ENCODE results near the gene AKR1B15. TPM values are rescaled to one million over a fixed set of nuclear protein-coding genes. Genes with fewer than 3 reads are reported as not detected.
A peak's percentile ranks its signal among the peaks of the same experiment; 100 is the strongest.

Gene AKR1B15
- polyA plus RNA-seq, 1 of the 3 experiments (the other 2 are of a cell fraction), result not detected

DNA sequence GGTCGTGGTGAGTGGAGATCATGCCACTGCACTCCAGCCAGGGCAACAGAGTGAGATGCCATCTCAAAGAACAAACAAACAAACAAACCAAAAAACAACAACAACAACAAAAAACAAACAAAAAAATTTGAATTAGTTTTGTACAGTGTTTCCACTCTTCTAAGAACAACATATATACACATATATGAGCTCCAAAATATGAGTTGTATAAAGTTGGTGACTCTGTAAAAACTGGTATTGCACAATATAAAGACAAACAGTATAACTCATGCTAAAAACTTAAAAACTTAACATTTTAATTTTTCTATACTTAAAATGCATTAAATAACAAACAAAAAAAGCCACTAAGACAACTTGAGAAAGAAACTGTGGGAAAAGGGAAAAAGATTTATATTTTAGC is 46.0 kb downstream of the AKR1B15 start:
- 5% methylated on average over 1 of the region's 1 CpG for WGBS (ENCODE audit: low lambda C conversion rate)
- Histone ChIP-seq H3K27me3 (ENCODE audit: insufficient read depth) (no peaks in the 10 kb centered on the region), H3K79me2 (ENCODE audit: insufficient read depth) (no peaks in the 10 kb centered on the region), H4K20me1 (ENCODE audit: insufficient read depth) (no peaks in the 10 kb centered on the region), H3K9ac (no peak overlapping the region), H3K9me2 (no peaks in the 10 kb centered on the region), H3K4me3 (ENCODE audit: low read depth in 2 of 2, low read length in 1 of 2) (no peak overlapping the region), H3K4me1 (ENCODE audit: control insufficient read depth in 1 of 2, insufficient read depth in 2 of 2, low read depth in 1 of 2, low read length in 1 of 2) (peaks cover 0 to 4% of the 10 kb centered on the region in 2 experiments; a peak in 2 of 4 replicates), H2AFZ (ENCODE audit: low read depth) (no peak overlapping the region; the same call in 1 of the 2 replicates), H3K9me3 (peaks cover 7% of the 10 kb centered on the region; the same call in 1 of the 2 replicates), H3K27ac (ENCODE audit: low read depth in 2 of 2, low read length in 1 of 2) (peak overlapping the region in 1 of 2 experiments; percentile 80; a peak in 1 of 4 replicates), H3F3A (replicated peaks; ENCODE audit: insufficient read depth) (no peaks in the 10 kb centered on the region), H3K36me3 (replicated peaks in 1 of 2; ENCODE audit: control insufficient read depth in 1 of 2, insufficient read depth in 2 of 2, low read length in 1 of 2) (no peaks in the 10 kb centered on the region), H3K4me2 (no peak overlapping the region)
- ChIA-PET POLR2A (no interaction called here), CTCF (interaction anchor here (5.9 kb wide), 1 partner anchor 13 kb away, joined by 45 read pairs; no protein-coding TSS in a partner anchor)
- TF ChIP-seq FOXJ3 (CRISPR knock-in tag; IDR thresholded peaks at IDR 0.05), result no peak
- TF ChIP-seq FOXM1 (IDR thresholded peaks at IDR 0.05; ENCODE audit: low read depth), result no peak
- TF ChIP-seq ELF1 (IDR thresholded peaks at IDR 0.05), result no peak
- DNase-seq, result no peak

DNA sequence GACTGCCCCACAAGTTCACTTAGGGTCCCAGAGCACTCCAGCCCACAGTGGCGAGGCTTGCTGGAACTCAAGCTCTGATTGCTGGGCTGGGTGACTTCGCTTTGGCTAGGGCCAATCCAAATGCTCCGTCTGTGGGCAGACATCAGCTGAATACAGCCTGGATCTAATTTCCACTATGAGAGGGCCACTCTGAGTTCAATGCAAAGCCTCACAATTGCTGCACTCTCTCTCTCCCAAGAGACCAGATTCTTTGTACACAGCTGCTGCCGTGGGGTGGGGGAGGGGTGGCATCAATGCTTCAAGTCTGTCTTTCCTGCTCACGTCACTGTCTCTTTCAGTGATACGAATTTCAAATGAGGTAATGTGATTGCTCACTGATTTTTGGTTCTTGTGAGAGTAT is 50.5 kb downstream of the AKR1B15 start:
- 28% methylated on average over 6 of the region's 6 CpGs for WGBS (ENCODE audit: low lambda C conversion rate)
- Histone ChIP-seq H3K4me3 (ENCODE audit: low read depth in 2 of 2, low read length in 1 of 2) (no peak overlapping the region), H3K79me2 (ENCODE audit: insufficient read depth) (no peaks in the 10 kb centered on the region), H3K27ac (ENCODE audit: low read depth in 2 of 2, low read length in 1 of 2) (no peak overlapping the region), H3K36me3 (replicated peaks in 1 of 2; ENCODE audit: control insufficient read depth in 1 of 2, insufficient read depth in 2 of 2, low read length in 1 of 2) (no peaks in the 10 kb centered on the region), H3K9ac (no peak overlapping the region), H3K4me2 (no peak overlapping the region), H3K9me3 (peaks cover 7% of the 10 kb centered on the region; the same call in 1 of the 2 replicates), H3K4me1 (ENCODE audit: control insufficient read depth in 1 of 2, insufficient read depth in 2 of 2, low read depth in 1 of 2, low read length in 1 of 2) (no peaks in the 10 kb centered on the region; a peak in 2 of 4 replicates), H4K20me1 (ENCODE audit: insufficient read depth) (no peaks in the 10 kb centered on the region), H3K9me2 (no peaks in the 10 kb centered on the region), H3K27me3 (ENCODE audit: insufficient read depth) (no peaks in the 10 kb centered on the region), H3F3A (replicated peaks; ENCODE audit: insufficient read depth) (no peaks in the 10 kb centered on the region), H2AFZ (ENCODE audit: low read depth) (no peak overlapping the region)
- ChIA-PET POLR2A (interaction anchor here (0.7 kb wide), 1 partner anchor 21 kb away, joined by 4 read pairs; no protein-coding TSS in a partner anchor), CTCF (interaction anchor here (0.5 to 5.9 kb wide), 6 partner anchors 9 to 1022 kb away, joined by 3 to 45 read pairs (median 7); no protein-coding TSS in a partner anchor)
- TF ChIP-seq MXI1 (IDR thresholded peaks at IDR 0.05; ENCODE audit: low read depth, low read length) (no peak), NRF1 (IDR thresholded peaks at IDR 0.05; ENCODE audit: low read depth, low read length) (no peak), RAD21 (IDR thresholded peaks at IDR 0.05; ENCODE audit: low read length) (no peak), EZH2phosphoT487 (IDR thresholded peaks at IDR 0.05; ENCODE audit: borderline replicate concordance, low read depth) (no peak), NFIC (IDR thresholded peaks at IDR 0.05; ENCODE audit: borderline replicate concordance) (no peak), RFX5 (IDR thresholded peaks at IDR 0.05; ENCODE audit: low read length) (no peak), FOXJ3 (CRISPR knock-in tag; IDR thresholded peaks at IDR 0.05) (no peak), YY1 (IDR thresholded peaks at IDR 0.05; ENCODE audit: low read depth) (no peak)
- TF ChIP-seq, protein P1, sequence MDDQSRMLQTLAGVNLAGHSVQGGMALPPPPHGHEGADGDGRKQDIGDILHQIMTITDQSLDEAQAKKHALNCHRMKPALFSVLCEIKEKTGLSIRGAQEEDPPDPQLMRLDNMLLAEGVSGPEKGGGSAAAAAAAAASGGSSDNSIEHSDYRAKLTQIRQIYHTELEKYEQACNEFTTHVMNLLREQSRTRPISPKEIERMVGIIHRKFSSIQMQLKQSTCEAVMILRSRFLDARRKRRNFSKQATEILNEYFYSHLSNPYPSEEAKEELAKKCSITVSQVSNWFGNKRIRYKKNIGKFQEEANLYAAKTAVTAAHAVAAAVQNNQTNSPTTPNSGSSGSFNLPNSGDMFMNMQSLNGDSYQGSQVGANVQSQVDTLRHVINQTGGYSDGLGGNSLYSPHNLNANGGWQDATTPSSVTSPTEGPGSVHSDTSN (IDR thresholded peaks at IDR 0.05), result no peak
- TF ChIP-seq, protein P2, sequence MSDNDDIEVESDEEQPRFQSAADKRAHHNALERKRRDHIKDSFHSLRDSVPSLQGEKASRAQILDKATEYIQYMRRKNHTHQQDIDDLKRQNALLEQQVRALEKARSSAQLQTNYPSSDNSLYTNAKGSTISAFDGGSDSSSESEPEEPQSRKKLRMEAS (IDR thresholded peaks at IDR 0.05; ENCODE audit: low read depth), result no peak
- TF ChIP-seq, protein P3, sequence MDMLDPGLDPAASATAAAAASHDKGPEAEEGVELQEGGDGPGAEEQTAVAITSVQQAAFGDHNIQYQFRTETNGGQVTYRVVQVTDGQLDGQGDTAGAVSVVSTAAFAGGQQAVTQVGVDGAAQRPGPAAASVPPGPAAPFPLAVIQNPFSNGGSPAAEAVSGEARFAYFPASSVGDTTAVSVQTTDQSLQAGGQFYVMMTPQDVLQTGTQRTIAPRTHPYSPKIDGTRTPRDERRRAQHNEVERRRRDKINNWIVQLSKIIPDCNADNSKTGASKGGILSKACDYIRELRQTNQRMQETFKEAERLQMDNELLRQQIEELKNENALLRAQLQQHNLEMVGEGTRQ (IDR thresholded peaks at IDR 0.05; ENCODE audit: borderline replicate concordance, low read depth, low read length), result no peak
- TF ChIP-seq, protein P4, sequence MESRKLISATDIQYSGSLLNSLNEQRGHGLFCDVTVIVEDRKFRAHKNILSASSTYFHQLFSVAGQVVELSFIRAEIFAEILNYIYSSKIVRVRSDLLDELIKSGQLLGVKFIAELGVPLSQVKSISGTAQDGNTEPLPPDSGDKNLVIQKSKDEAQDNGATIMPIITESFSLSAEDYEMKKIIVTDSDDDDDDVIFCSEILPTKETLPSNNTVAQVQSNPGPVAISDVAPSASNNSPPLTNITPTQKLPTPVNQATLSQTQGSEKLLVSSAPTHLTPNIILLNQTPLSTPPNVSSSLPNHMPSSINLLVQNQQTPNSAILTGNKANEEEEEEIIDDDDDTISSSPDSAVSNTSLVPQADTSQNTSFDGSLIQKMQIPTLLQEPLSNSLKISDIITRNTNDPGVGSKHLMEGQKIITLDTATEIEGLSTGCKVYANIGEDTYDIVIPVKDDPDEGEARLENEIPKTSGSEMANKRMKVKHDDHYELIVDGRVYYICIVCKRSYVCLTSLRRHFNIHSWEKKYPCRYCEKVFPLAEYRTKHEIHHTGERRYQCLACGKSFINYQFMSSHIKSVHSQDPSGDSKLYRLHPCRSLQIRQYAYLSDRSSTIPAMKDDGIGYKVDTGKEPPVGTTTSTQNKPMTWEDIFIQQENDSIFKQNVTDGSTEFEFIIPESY (IDR thresholded peaks at IDR 0.05; ENCODE audit: borderline replicate concordance, low read depth), result no peak
- TF ChIP-seq, protein P5, sequence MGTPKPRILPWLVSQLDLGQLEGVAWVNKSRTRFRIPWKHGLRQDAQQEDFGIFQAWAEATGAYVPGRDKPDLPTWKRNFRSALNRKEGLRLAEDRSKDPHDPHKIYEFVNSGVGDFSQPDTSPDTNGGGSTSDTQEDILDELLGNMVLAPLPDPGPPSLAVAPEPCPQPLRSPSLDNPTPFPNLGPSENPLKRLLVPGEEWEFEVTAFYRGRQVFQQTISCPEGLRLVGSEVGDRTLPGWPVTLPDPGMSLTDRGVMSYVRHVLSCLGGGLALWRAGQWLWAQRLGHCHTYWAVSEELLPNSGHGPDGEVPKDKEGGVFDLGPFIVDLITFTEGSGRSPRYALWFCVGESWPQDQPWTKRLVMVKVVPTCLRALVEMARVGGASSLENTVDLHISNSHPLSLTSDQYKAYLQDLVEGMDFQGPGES (IDR thresholded peaks at IDR 0.05; ENCODE audit: low read depth, low read length), result no peak
- TF ChIP-seq, protein P6, sequence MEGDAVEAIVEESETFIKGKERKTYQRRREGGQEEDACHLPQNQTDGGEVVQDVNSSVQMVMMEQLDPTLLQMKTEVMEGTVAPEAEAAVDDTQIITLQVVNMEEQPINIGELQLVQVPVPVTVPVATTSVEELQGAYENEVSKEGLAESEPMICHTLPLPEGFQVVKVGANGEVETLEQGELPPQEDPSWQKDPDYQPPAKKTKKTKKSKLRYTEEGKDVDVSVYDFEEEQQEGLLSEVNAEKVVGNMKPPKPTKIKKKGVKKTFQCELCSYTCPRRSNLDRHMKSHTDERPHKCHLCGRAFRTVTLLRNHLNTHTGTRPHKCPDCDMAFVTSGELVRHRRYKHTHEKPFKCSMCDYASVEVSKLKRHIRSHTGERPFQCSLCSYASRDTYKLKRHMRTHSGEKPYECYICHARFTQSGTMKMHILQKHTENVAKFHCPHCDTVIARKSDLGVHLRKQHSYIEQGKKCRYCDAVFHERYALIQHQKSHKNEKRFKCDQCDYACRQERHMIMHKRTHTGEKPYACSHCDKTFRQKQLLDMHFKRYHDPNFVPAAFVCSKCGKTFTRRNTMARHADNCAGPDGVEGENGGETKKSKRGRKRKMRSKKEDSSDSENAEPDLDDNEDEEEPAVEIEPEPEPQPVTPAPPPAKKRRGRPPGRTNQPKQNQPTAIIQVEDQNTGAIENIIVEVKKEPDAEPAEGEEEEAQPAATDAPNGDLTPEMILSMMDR (IDR thresholded peaks at IDR 0.05), result no peak
- no peak for DNase-seq

Data from SK-N-SH (cell line).